Chondrocyte (in vitro differentiated cells): ENCODE data around the gene ESPN. TPM values are rescaled to one million over a fixed set of nuclear protein-coding genes. Genes with fewer than 3 reads are reported as not detected.
A peak's percentile ranks its signal among the peaks of the same experiment; 100 is the strongest.

Experiments used
- DNase-seq: peaks from one replicate; pipeline ENCODE4 v3.0.0; 2021; ENCODE audit warnings: mixed read lengths, low spot score
- H3K27ac Mint-ChIP-seq: one replicate; pipeline ENCODE4 v1.8.0; 2021; ENCODE audit warnings: mild to moderate bottlenecking, moderate library complexity, mixed read lengths; ENCODE audit not compliant: unreplicated experiment
- H3K27me3 Mint-ChIP-seq: 2 replicates; pipeline ENCODE4 v1.8.0; 2021; ENCODE audit warnings: low read depth, mixed read lengths
- H3K36me3 Mint-ChIP-seq: 2 replicates; pipeline ENCODE4 v1.8.0; 2021; ENCODE audit warnings: low read depth, mixed read lengths
- H3K4me1 Mint-ChIP-seq: 2 replicates; pipeline ENCODE4 v1.8.0; 2021; ENCODE audit warnings: low read depth, mild to moderate bottlenecking, mixed read lengths
- H3K4me3 Mint-ChIP-seq: one replicate; pipeline ENCODE4 v1.8.0; 2021; ENCODE audit warnings: mild to moderate bottlenecking, moderate library complexity, mixed read lengths; ENCODE audit not compliant: unreplicated experiment
- H3K9me3 Mint-ChIP-seq: 2 replicates; pipeline ENCODE4 v1.8.0; 2021; ENCODE audit warnings: low read depth, mixed read lengths
- total RNA-seq: library from RNA; stranded (reverse); gene quantifications from 3 replicates; pipeline ENCODE4 v1.2.1, GENCODE V29; 2021
- TF ChIP-seq, protein P1 (sequence below): fragments of 200-600 bp; sonication (generic); IDR thresholded peaks from 2 replicates; pipeline ENCODE4 v1.5.0; 2021; ENCODE audit warnings: antibody characterized with exemption, mild to moderate bottlenecking, moderate library complexity

ESPN gene
- total RNA-seq, 1 donor from 2014 or later: 0.57 TPM

DNA sequence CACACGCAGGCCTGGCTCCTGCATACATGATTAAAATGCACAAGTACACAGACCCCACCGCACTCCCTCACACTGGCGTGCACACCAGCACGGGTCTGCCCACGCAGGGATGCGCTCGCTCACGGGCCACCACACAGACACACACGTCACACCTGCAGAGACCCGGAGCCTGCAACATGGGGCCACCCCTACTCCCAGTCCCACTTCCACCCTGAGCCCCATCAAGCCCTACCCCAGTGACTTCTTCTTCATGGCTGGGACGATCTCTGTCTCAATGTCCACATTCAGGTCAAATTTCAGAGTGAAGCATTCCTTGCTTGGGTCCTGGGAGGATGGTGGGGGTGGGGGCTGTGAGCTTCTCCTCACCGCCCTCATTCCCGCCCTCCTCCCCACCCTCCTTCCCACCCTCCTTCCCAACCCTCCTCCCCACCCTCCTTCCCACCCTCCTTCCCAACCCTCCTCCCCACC, 50.3 kb downstream of the ESPN start:
- Mint-ChIP-seq H3K4me3 (no peak overlapping the region), H3K27ac (no peak overlapping the region), H3K36me3 (peaks cover 11% of the 10 kb centered on the region), H3K27me3 (no peaks in the 10 kb centered on the region), H3K4me1 (no peaks in the 10 kb centered on the region), H3K9me3 (no peaks in the 10 kb centered on the region)
- no peak for DNase-seq
- TF ChIP-seq, protein P1, sequence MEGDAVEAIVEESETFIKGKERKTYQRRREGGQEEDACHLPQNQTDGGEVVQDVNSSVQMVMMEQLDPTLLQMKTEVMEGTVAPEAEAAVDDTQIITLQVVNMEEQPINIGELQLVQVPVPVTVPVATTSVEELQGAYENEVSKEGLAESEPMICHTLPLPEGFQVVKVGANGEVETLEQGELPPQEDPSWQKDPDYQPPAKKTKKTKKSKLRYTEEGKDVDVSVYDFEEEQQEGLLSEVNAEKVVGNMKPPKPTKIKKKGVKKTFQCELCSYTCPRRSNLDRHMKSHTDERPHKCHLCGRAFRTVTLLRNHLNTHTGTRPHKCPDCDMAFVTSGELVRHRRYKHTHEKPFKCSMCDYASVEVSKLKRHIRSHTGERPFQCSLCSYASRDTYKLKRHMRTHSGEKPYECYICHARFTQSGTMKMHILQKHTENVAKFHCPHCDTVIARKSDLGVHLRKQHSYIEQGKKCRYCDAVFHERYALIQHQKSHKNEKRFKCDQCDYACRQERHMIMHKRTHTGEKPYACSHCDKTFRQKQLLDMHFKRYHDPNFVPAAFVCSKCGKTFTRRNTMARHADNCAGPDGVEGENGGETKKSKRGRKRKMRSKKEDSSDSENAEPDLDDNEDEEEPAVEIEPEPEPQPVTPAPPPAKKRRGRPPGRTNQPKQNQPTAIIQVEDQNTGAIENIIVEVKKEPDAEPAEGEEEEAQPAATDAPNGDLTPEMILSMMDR: no peak

DNA sequence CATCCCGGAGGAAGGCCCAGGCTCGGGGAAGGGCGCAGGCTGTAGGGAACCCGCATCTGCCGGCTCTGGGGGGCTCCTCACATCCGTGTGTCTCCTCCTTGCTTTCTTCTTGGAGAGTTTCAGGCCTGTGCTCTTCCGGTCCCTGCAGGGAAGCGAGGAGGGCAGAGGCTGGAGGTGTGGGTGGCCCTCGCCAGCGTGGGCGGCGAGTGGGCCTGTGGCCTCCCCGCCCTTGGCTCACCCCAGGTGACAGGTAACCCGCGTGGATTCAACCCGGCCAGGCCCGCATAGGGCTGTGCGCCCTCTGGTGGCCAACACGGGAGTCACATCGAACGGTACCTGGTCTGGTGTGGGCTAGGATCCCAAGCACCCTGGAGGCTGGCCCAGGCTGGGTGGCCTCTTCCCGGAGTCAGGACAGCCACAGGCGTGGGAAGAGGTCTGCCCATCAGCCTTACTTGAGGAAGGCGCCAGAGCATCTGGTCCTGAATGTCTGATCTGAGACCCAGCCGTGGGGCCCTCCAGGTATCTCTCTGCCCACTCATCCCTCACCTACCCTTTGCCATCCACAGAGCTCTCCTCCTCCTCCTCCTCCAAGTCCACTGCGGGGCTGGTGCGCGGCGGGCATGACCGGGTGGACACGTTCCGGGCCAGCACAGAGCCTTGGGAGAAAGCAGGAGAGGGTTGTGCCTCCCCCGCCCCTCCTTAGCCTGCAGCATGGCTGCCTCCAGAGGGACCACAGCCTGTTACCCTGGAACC, 51.0 kb downstream of the ESPN start:
- Mint-ChIP-seq H3K4me3 (no peak overlapping the region), H3K9me3 (no peaks in the 10 kb centered on the region), H3K36me3 (peaks cover 7% of the 10 kb centered on the region), H3K27me3 (no peaks in the 10 kb centered on the region), H3K4me1 (no peaks in the 10 kb centered on the region), H3K27ac (no peak overlapping the region)
- TF ChIP-seq, protein P1: peak; percentile 89
- no peak for DNase-seq

DNA sequence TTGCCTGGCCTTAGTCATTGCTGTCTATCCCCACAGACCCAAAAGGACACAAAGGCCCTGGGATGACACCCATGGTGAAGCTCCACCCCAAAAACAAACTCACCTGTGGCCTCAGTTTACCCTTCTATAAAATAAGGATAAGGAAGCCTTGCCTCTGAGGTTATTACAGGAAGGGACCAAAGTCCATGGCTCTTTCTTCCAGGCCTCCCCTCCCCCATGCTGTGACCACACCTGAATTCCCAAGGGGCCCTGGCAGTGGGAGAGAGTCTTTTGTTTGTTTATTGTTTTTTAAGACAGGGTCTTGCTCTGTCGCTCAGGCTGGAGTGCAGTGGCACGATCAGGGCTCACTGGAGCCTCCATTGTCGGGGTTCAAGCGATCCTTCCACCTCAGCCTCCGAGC, 51.9 kb downstream of the ESPN start:
- Mint-ChIP-seq H3K27me3 (no peaks in the 10 kb centered on the region), H3K9me3 (no peaks in the 10 kb centered on the region), H3K27ac (no peak overlapping the region), H3K4me1 (no peaks in the 10 kb centered on the region), H3K4me3 (no peak overlapping the region), H3K36me3 (peaks cover 7% of the 10 kb centered on the region)
- TF ChIP-seq, protein P1: no peak
- DNase-seq: no peak

DNA sequence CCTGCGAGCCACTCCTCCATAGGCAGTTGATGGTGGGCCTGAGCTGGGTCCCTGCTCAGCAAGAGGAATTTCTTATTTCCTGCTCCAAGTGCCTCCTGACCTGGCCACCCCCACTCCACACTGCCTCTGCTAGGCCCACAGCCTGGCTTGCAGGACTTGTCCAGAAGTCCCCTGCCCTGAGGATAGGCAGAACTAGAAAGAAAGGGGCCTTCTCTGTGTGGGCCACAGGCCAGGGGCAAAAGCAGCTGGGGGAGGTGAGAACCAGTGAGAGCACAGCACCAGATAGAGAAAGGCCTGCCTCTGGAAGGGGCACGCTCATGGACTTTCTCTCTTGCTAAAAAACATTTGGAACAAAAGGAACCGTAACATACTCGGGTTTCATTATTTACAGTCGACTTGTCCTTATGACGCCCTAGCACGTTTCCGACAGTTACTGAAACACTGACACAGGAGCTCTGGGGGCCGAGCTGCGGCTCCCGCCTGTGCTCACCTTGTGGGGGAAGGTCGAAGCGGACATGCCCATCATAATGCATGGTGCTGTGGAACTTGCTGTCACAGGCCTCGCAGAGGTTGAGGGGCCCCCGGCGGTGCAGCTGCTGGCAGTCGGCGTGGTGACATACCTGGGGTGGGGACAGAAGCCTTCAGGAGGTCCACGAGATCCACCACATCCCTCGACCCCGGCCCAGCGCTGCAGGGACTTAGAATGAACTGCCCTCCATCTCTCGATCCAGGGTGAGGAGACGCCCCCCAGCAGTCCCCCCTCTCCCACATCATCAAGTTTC, 52.7 kb downstream of the ESPN start:
- H3K36me3 Mint-ChIP-seq: peaks cover 7% of the 10 kb centered on the region
- TF ChIP-seq, protein P1: no peak
- no peak for DNase-seq
- no peaks in the 10 kb centered on the region for H3K27me3 Mint-ChIP-seq
- no peak overlapping the region for H3K4me3 Mint-ChIP-seq
- H3K4me1 Mint-ChIP-seq: no peaks in the 10 kb centered on the region
- no peaks in the 10 kb centered on the region for H3K9me3 Mint-ChIP-seq
- H3K27ac Mint-ChIP-seq: no peak overlapping the region

DNA sequence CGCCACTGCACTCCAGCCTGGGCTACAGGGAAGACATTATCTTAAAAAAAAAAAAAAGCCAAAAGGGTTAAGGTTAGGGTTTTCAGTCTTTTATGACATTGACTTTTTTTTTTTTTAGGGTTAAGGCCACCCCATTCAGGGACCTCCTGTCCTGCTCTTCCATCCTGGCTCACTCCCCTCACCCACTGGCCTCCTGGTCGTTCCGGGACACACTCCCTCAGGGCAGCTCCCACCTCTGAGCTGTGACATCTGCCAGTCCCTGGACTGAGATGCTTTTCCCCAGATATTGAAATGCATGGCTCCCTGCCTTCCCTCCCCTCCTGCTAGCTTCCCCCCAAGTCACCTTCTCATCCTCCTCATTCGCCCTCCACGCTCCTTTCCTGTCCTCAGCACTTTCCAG, 57.2 kb downstream of the ESPN start:
- DNase-seq: no peak
- TF ChIP-seq, protein P1: no peak
- Mint-ChIP-seq H3K27me3 (no peaks in the 10 kb centered on the region), H3K9me3 (no peaks in the 10 kb centered on the region), H3K4me3 (no peak overlapping the region), H3K27ac (no peak overlapping the region), H3K36me3 (no peaks in the 10 kb centered on the region), H3K4me1 (peaks cover 20% of the 10 kb centered on the region)
